IPS-15b (cell line): Measurements from ENCODE around the gene FAM25C.
"Not testable (repeated sequence)": the region's sequence is repeated elsewhere in the genome, so short reads cannot be mapped to it uniquely, and the experiment has no call there.

ENCODE experiments used
- H3K27me3 ChIP-seq: one replicate; pipeline ENCODE4 v1.6.1; 2013; ENCODE audit warnings: low read length; ENCODE audit not compliant: control insufficient read depth, insufficient read depth
- H3K36me3 ChIP-seq: one replicate; pipeline ENCODE4 v1.6.1; 2013; ENCODE audit warnings: low read length; ENCODE audit not compliant: control insufficient read depth, insufficient read depth
- H3K4me1 ChIP-seq: one replicate; pipeline ENCODE4 v1.6.1; 2013; ENCODE audit warnings: mild to moderate bottlenecking, low read length; ENCODE audit not compliant: control insufficient read depth, insufficient read depth
- H3K4me3 ChIP-seq: one replicate; pipeline ENCODE4 v1.5.1; 2013; ENCODE audit warnings: low read depth, low read length
- H3K9ac ChIP-seq: one replicate; pipeline ENCODE4 v1.6.1; 2013; ENCODE audit warnings: low read depth, mild to moderate bottlenecking, low read length
- H3K9me3 ChIP-seq: one replicate; pipeline ENCODE4 v1.6.1; 2013; ENCODE audit warnings: mild to moderate bottlenecking, low read length; ENCODE audit not compliant: control insufficient read depth, insufficient read depth

FAM25C gene

DNA sequence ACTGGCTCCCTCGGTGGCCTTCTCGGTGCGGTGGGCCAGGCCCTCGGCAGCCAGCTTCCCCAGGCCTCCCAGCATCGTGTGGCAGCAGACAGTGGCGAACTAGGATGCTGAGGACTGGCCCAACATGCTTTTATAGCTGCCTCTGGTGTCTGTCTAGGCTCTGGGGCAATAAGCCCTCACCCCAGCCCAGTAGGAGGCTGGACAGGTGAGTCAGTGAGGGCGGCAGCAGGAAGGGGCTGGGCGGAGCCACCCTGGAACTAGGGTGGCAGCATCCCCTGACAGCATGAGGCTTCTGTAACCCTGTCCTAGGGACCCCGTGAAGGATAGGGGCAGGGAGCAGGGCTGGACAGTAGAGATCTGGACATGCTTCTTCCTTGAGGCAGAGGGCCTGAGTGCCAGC lies at the start of gene FAM25C:
Gene FAM25C (minus strand): TSS at position 101 of the 400 bp plus-strand sequence. CDS start 26 bp downstream, at position 75.
- H3K9me3 ChIP-seq, H3K4me3 ChIP-seq, H3K9ac ChIP-seq, H3K27me3 ChIP-seq, H3K36me3 ChIP-seq, H3K4me1 ChIP-seq: not testable (repeated sequence)

DNA sequence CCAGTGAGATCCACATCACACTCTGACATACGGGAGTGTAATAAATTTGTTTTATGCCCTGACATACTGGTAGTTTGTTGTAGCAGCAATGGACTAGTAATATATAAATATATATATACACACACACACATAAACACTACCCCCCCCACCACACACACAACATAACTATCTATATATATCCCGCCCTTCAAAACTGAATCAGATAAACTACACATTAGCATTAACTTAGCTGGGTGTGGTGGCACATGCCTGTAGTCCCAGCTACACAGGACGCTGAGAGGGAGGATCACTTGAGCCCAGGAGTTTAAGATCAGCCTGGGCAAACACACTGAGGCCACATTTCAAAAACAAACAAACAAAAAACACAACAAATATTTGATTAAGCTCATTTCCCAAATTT lies 45.0 kb upstream of the FAM25C start:
- H3K9ac ChIP-seq, H3K36me3 ChIP-seq, H3K27me3 ChIP-seq, H3K9me3 ChIP-seq, H3K4me1 ChIP-seq, H3K4me3 ChIP-seq: not testable (repeated sequence)

DNA sequence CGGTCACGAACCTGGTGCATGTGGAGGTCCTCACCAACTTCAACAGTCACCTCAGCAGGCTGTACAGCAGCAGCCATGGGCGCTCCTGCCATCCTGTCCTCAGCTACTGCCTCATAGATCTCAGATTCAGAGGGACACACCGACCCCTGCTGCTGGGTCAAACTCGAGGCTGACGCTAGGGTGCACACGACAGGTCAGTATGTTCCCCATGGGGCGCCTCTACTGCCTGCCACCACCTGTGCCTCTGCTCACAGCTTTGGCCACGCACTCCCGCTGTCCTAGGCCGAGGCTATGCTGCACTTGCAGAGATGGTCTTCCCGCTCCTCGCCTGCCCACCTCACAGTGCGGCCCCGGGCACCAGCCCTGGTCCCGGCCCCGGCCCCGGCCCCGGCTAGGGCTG lies 31.8 kb upstream of the FAM25C start:
- H3K4me3 ChIP-seq, H3K27me3 ChIP-seq, H3K36me3 ChIP-seq, H3K4me1 ChIP-seq, H3K9me3 ChIP-seq, H3K9ac ChIP-seq: not testable (repeated sequence)

DNA sequence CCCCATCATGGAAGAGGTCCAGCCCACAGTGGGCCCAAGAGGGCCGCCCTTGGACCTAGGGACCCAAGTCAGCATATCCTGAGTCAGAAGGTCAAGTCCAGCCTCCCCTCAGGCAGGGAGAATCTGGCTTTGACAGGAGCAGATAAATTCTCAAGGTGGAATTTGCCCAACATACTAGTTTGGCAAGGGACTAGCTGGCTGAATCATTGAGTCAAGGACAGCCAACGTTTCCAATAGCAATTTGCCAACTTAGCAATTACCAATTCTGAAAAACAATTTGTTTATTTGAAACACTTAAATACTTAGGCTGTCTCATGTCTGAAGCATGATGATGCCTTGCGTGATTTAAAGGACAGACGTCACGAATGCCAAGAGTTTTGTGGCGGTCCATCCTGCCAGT lies 2.7 kb upstream of the FAM25C start:
- H3K9ac ChIP-seq, H3K9me3 ChIP-seq, H3K27me3 ChIP-seq, H3K4me1 ChIP-seq, H3K36me3 ChIP-seq, H3K4me3 ChIP-seq: not testable (repeated sequence)

DNA sequence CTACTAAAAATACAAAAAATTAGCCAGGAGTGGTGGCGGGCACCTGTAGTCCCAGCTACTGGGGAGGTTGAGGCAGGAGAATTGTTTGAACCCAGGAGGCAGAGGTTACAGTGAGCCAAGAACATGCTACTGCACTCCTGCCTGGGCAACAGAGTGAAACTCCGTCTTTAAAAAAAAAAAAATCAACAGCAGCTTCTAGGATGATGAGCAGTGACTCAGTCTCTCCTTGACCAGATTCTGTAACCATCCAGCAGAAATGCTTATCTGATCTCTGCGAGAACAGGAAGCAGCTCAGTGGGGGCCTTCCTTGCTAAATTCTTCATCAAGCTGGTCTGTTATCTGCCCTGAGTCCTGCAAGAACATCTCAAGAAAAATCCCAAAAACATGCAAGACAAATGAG lies 5.5 kb downstream of the FAM25C start:
- H3K36me3 ChIP-seq, H3K9ac ChIP-seq, H3K4me1 ChIP-seq, H3K9me3 ChIP-seq, H3K27me3 ChIP-seq, H3K4me3 ChIP-seq: not testable (repeated sequence)

DNA sequence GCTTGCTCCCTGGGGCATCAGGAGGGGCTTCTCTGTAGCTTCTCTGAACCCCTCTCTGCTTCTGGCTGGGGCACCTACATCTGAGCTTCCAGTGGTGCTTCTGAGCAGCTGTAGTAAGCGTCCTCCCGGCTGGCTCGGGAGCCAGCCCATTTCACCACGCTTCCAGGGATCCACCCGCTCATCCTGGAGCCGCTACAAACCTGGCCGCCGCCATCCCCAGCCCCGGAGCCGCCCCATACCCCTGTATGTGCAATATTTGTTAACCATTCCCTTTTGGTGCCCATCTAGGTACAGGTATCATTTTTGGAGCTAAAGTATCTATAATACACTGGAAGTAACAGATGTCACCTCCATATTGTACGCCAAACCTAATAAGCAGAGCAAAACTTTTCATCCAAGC lies 7.0 kb downstream of the FAM25C start:
- not testable (repeated sequence) for H3K27me3 ChIP-seq, H3K36me3 ChIP-seq, H3K4me3 ChIP-seq, H3K9ac ChIP-seq, H3K9me3 ChIP-seq, H3K4me1 ChIP-seq

DNA sequence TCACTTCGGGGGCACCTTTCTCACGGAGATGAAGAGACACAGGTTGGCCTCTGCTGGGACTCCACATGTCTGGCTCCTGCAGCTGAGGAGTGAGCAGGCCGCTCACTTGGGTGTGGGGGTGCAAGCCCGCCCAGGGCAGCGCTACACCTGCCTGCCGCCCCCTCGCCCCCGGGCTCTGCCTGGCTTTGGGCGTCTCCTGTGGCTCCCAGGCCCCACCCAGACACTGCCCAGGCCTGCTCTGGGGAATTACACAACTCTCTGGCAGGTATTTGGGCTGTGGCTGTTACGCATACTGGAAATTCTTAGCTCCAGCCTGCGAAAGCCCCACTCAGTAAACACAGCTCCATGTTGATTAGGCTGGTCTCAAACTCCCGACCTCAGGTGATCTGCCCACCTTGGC lies 7.9 kb downstream of the FAM25C start:
- H3K36me3 ChIP-seq, H3K4me1 ChIP-seq, H3K9me3 ChIP-seq, H3K9ac ChIP-seq, H3K4me3 ChIP-seq, H3K27me3 ChIP-seq: not testable (repeated sequence)

DNA sequence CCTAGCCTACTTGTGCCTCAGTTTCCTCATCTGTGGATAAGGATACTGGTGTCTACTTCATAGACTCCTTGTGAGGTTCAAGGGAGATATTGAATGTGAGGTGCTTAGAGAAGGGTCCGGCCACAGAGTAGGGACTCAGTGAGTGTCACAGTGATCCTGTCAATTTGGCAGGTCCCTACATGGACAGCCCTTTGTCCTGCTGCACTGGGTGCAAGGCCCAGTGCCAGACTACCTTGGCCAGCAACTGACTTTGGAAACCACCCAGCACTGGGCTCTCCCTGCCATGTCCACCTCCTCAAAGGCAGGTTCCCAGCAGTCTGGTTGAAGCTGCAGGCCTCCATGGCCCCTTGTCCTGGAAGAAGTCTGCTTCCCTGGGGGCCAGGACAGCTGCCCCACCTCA lies 9.5 kb downstream of the FAM25C start:
- H3K9ac ChIP-seq, H3K4me1 ChIP-seq, H3K4me3 ChIP-seq, H3K36me3 ChIP-seq, H3K27me3 ChIP-seq, H3K9me3 ChIP-seq: not testable (repeated sequence)

DNA sequence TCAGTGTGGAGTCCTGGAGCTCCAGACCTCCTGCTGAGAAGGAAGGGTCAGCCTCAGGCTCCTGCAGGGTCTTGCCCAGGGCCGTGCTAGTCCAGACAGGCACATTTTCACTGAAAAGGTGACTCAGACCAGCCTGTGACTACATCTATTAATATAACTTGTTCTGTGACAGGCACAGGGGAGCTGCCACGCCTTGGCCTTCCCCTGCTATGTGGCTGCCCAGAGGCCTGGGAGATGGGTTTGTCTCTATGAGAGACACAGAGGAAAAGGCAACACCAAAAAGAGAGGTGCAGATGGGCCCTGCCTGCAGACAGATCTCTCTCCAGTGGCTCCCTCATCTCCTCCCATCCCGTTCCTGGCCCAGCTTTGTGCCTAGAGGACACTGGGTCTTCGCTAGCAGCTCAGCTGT lies 10.0 kb downstream of the FAM25C start:
- not testable (repeated sequence) for H3K9me3 ChIP-seq, H3K4me3 ChIP-seq, H3K4me1 ChIP-seq, H3K9ac ChIP-seq, H3K27me3 ChIP-seq, H3K36me3 ChIP-seq

DNA sequence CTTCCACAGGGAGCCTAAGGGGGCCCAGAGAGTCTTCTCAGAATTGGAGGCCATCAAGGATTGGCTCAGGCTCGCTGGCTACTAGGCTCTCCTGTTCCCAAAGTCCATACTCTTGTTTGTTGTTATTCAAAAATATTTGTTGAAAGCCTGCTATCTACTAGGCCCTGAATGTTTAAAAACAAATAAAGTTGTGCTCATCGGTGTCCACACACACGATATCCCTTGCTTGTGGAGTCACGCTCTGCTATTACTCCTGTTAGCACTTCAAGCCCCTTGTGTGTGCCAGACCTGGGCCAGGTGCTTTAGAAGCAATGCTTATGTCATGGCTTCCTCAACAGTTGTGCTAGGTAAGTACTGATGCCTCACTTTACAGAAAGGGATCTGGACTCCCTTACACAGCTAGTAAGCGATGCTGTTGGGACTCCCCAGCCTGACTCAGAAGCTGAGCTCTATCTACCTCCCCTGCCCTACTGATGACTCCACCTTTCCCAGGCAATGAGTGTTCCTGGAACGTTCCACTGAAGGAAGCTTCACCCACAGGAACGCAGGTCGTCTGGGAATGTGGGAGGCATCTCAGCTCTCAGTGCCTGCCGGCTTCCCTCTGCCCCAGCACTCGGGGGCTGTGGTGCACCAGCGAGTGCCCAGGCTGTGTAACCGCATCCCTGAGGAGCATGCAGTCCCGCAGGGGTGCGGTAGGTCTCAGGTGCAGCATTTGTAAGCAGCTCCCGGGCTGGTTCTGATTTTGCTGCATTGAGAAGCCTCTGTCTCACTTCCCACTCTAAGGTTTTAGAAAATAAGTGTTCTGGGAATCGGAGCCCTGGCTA lies 10.7 kb downstream of the FAM25C start:
- not testable (repeated sequence) for H3K36me3 ChIP-seq, H3K27me3 ChIP-seq, H3K9ac ChIP-seq, H3K4me3 ChIP-seq, H3K4me1 ChIP-seq, H3K9me3 ChIP-seq

DNA sequence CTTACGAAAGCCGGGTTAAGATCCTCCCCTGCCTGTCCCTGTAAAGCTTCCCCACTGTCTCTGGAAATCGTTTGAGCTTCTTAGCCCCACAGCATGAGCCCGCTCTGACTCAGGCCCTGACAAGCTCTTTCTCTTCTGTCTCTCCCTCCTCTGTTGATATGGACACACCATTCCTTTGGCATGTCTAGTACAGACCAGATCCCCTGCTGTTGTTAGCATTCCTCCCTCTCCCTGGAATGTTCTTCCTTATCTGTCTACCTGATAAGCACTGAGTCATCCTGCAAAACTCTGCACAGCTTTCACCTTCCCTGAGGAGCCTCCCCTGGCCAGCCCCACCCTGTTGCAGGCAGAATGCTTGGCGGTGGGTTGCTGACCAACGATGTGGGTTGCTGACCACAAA lies 11.6 kb downstream of the FAM25C start:
- not testable (repeated sequence) for H3K4me3 ChIP-seq, H3K4me1 ChIP-seq, H3K9ac ChIP-seq, H3K9me3 ChIP-seq, H3K36me3 ChIP-seq, H3K27me3 ChIP-seq

DNA sequence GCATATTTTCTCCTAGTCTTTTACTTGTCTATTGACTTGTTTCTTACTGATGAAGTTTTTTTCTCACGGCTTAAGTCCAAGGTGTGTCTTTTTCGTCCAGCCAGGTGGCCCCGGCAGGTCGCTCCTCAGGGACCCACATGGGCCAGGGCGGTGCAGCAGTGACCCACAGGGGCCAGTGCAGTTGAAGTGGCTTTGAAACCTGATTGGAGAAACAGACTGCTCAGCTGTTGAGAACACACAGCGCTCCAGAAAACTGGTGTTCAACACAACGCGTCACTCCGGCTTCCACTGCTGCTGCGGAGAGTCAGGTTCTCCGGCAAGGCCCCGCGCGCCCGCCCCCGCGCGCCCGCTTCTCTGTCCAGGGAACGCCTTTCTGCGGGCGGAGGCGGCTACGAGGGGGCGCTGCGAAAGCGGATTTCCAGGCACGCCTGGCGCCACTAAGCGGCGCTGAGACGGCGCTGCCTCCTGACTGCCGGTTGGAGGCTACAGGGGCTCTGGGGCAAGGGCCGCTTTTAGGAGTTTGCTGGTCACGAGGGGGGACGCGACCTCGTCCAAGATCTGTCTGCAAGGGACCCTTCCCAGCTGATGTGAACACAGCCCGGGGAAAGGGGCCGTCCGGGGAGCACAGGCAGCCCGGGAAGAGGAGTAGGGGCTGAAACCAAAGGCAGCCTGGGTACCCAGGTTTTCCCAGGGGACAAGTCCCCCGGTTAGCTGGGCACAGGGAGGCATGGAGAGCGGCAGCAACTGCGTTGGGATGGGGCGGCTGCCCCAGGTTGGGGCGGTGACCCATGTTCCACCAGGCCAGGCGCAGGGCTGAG lies 13.0 kb downstream of the FAM25C start:
- not testable (repeated sequence) for H3K36me3 ChIP-seq, H3K9me3 ChIP-seq, H3K4me3 ChIP-seq, H3K4me1 ChIP-seq, H3K9ac ChIP-seq, H3K27me3 ChIP-seq
